NB4 (cell line): ENCODE data around the gene KATNB1.

Source experiments
- DNase-seq: peaks from one replicate; pipeline ENCODE4 v3.0.0; 2010; ENCODE audit warnings: low read depth
- H3K4me3 ChIP-seq: one replicate; pipeline ENCODE4 v1.5.1; 2011; ENCODE audit warnings: mild to moderate bottlenecking, low read depth, low read length, moderate library complexity
- CTCF ChIP-seq: IDR thresholded peaks from one replicate; pipeline ENCODE4 v1.5.1; 2012; ENCODE audit warnings: low read depth, low read length
- MAX ChIP-seq: IDR thresholded peaks from 2 replicates; pipeline ENCODE4 v1.6.1; 2011; ENCODE audit warnings: low read depth, low read length
- MYC ChIP-seq: IDR thresholded peaks from 2 replicates; pipeline ENCODE4 v1.6.1; 2011; ENCODE audit warnings: low read depth, low read length
- POLR2A ChIP-seq: IDR thresholded peaks from 2 replicates; pipeline ENCODE4 v1.6.1; 2011; ENCODE audit warnings: mild to moderate bottlenecking; ENCODE audit not compliant: insufficient read length; ENCODE audit errors: extremely low read depth

The KATNB1 gene

GRCh38 chr16:57760357-57761160, 25.0 kb downstream of the KATNB1 start:
- no peak for DNase-seq
- TF ChIP-seq POLR2A: no peak
- TF ChIP-seq MYC: no peak
- no peak for TF ChIP-seq MAX
- TF ChIP-seq CTCF: no peak

GRCh38 chr16:57761301-57761700, 25.7 kb downstream of the KATNB1 start:
- no peak overlapping the region for H3K4me3 ChIP-seq
- no peak for TF ChIP-seq MYC
- TF ChIP-seq POLR2A: no peak
- no peak for TF ChIP-seq CTCF
- no peak for TF ChIP-seq MAX
- DNase-seq: no peak

More at GRCh38 chr16:57760357-57761160, 25.0 kb downstream of the KATNB1 start:
- no peak overlapping the region for H3K4me3 ChIP-seq

- TF ChIP-seq POLR2A (no peak), MYC (no peak), CTCF (no peak), MAX (no peak)
- no peak overlapping the region for H3K4me3 ChIP-seq
- DNase-seq: no peak
These were observed 26.4 kb downstream of the KATNB1 start for GRCh38 chr16:57761957-57762356.

- TF ChIP-seq CTCF: no peak
- TF ChIP-seq MYC: no peak
- TF ChIP-seq MAX: no peak
- no peak for TF ChIP-seq POLR2A
- H3K4me3 ChIP-seq: no peak overlapping the region
- DNase-seq: no peak
These were observed 26.9 kb downstream of the KATNB1 start for GRCh38 chr16:57762365-57763040.

GRCh38 chr16:57763285-57764005, 27.9 kb downstream of the KATNB1 start:
- no peak overlapping the region for H3K4me3 ChIP-seq
- no peak for DNase-seq
- TF ChIP-seq CTCF (no peak), POLR2A (no peak), MYC (no peak), MAX (no peak)
